Measurements from ENCODE around the gene ZC3H14. TPM values are rescaled to one million over a fixed set of nuclear protein-coding genes. Genes with fewer than 3 reads are reported as not detected.

ZC3H14 gene
- total and polyA plus RNA-seq, 3 donors from 2014 or later: 208 to 354 (median 253) TPM

GRCh38 chr14:88584451-88584850, 21.6 kb downstream of the ZC3H14 start:
- H3K27me3 ChIP-seq: no peaks in the 10 kb centered on the region
- TF ChIP-seq CTCF (IDR thresholded peaks at IDR 0.05): no peak
- no peak for TF ChIP-seq POLR2A (IDR thresholded peaks at IDR 0.05)
- 95 to 100% methylated on average over 3 of the region's 3 CpGs for WGBS, 2 donors
- peaks cover 2% of the 10 kb centered on the region for H3K36me3 ChIP-seq (ENCODE audit: low read depth, missing control alignments)
- H3K9me3 ChIP-seq: no peaks in the 10 kb centered on the region
- intact Hi-C loops (cut with DNase I; ENCODE audit: low total_unique reads): no loop called here
- H3K27ac ChIP-seq: no peak overlapping the region
- H3K4me1 ChIP-seq: no peaks in the 10 kb centered on the region
- H3K4me3 ChIP-seq: no peak overlapping the region
- DNase-seq: no peak

GRCh38 chr14:88588081-88588480, 25.2 kb downstream of the ZC3H14 start:
- peak; percentile 22 for DNase-seq
- no peaks in the 10 kb centered on the region for H3K9me3 ChIP-seq
- no peaks in the 10 kb centered on the region for H3K4me1 ChIP-seq
- TF ChIP-seq CTCF (IDR thresholded peaks at IDR 0.05) (no peak), POLR2A (IDR thresholded peaks at IDR 0.05) (no peak)
- H3K27me3 ChIP-seq: no peaks in the 10 kb centered on the region
- intact Hi-C loops (cut with DNase I; ENCODE audit: low total_unique reads): no loop called here
- WGBS, 2 donors: 53 to 64% methylated on average over 5 of the region's 5 CpGs
- no peaks in the 10 kb centered on the region for H3K36me3 ChIP-seq (ENCODE audit: low read depth, missing control alignments)
- H3K4me3 ChIP-seq: no peak overlapping the region
- H3K27ac ChIP-seq: no peak overlapping the region

GRCh38 chr14:88590173-88590572, 27.3 kb downstream of the ZC3H14 start:
- 32 to 38% methylated on average over 4 of the region's 4 CpGs for WGBS, 2 donors
- no peaks in the 10 kb centered on the region for H3K36me3 ChIP-seq (ENCODE audit: low read depth, missing control alignments)
- no peak for DNase-seq
- TF ChIP-seq CTCF (IDR thresholded peaks at IDR 0.05): no peak
- no peak for TF ChIP-seq POLR2A (IDR thresholded peaks at IDR 0.05)
- no peak overlapping the region for H3K4me3 ChIP-seq
- H3K27ac ChIP-seq: no peak overlapping the region
- H3K9me3 ChIP-seq: no peaks in the 10 kb centered on the region
- intact Hi-C loops (cut with DNase I; ENCODE audit: low total_unique reads): no loop called here
- no peaks in the 10 kb centered on the region for H3K27me3 ChIP-seq
- no peaks in the 10 kb centered on the region for H3K4me1 ChIP-seq

GRCh38 chr14:88592031-88592430, 29.2 kb downstream of the ZC3H14 start:
- Histone ChIP-seq H3K4me1 (no peaks in the 10 kb centered on the region), H3K36me3 (ENCODE audit: low read depth, missing control alignments) (no peaks in the 10 kb centered on the region), H3K27me3 (no peaks in the 10 kb centered on the region), H3K4me3 (no peak overlapping the region), H3K27ac (no peak overlapping the region), H3K9me3 (no peaks in the 10 kb centered on the region)
- intact Hi-C loops (cut with DNase I; ENCODE audit: low total_unique reads): no loop called here
- WGBS, 2 donors: 33 to 48% methylated on average over 1 of the region's 1 CpG
- no peak for TF ChIP-seq CTCF (IDR thresholded peaks at IDR 0.05)
- no peak for TF ChIP-seq POLR2A (IDR thresholded peaks at IDR 0.05)
- no peak for DNase-seq

- DNase-seq: no peak
- Histone ChIP-seq H3K4me1 (no peaks in the 10 kb centered on the region), H3K36me3 (ENCODE audit: low read depth, missing control alignments) (no peaks in the 10 kb centered on the region), H3K4me3 (no peak overlapping the region), H3K27ac (no peak overlapping the region), H3K27me3 (no peaks in the 10 kb centered on the region), H3K9me3 (no peaks in the 10 kb centered on the region)
- WGBS, 2 donors: 94 to 96% methylated on average over 4 of the region's 4 CpGs
- TF ChIP-seq CTCF (IDR thresholded peaks at IDR 0.05): no peak
- no peak for TF ChIP-seq POLR2A (IDR thresholded peaks at IDR 0.05)
- intact Hi-C loops (cut with DNase I; ENCODE audit: low total_unique reads): no loop called here
These were observed 34.2 kb downstream of the ZC3H14 start for GRCh38 chr14:88597038-88597437.
